ENCODE measurements around the gene LYZL2.
"Not testable (repeated sequence)": the region's sequence is repeated elsewhere in the genome, so short reads cannot be mapped to it uniquely, and the experiment has no call there.

- not testable (repeated sequence) for TF ChIP-seq POLR2A (IDR thresholded peaks at IDR 0.05; ENCODE audit: low read depth, low read length); POLR2AphosphoS5 (IDR thresholded peaks at IDR 0.05; ENCODE audit: low read depth, low read length); TAF1 (IDR thresholded peaks at IDR 0.05; ENCODE audit: borderline replicate concordance, low read depth, low read length)
Measured at GRCh38 chr10:30626196-30626595, 3.4 kb downstream of the LYZL2 start.

Data from GM12892 (cell line).